Cerebellar nuclear complex (tissue), 1 donor: ENCODE data around the gene CAMK2G.
"Not testable (repeated sequence)": the region's sequence is repeated elsewhere in the genome, so short reads cannot be mapped to it uniquely, and the experiment has no call there.

Experiments used
- DNase-seq, 2 experiments: peaks; one replicate each; lab custom pipeline; 2025; lab: John Stamatoyannopoulos, UW

Gene CAMK2G

DNA sequence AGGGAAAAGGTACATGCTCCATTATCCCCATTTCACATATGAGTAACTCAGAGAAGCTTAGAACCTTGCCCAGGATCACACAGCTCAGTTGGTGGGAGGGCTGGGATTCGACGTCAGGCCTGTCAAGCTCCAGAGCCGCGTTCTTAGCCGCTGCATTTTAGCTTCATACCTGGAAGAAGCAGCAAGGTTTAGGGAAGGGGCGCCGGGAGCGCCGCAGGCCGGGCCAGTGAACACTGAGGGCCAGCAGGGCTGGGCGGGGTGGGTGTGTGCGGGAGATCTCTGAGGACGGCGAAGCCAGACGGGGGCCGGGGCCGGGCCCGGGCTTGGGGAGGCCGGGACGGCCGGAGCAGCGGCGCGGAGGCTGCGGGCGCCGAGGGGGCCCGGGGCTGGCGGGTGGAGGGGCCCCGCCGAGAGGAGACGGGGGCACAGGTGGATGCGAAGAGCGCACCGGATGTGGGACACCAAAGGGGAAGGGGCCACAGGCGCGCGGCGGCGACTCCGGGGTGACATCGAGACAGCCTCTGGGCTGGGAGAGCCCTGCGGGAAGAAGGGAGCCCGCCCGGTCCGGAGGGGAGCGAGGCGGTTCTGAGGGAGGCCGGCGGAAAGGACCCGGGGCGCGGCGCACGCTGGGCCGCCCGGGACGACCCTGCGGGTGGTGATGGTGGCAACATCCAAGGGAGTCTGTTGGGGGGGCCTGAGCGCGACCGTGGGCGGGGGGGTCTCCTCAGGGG lies 63.5 kb downstream of the CAMK2G start:
- no peak for DNase-seq

- DNase-seq = no peak
Measured at GRCh38 chr10:73810358-73810734, 64.0 kb downstream of the CAMK2G start.

DNA sequence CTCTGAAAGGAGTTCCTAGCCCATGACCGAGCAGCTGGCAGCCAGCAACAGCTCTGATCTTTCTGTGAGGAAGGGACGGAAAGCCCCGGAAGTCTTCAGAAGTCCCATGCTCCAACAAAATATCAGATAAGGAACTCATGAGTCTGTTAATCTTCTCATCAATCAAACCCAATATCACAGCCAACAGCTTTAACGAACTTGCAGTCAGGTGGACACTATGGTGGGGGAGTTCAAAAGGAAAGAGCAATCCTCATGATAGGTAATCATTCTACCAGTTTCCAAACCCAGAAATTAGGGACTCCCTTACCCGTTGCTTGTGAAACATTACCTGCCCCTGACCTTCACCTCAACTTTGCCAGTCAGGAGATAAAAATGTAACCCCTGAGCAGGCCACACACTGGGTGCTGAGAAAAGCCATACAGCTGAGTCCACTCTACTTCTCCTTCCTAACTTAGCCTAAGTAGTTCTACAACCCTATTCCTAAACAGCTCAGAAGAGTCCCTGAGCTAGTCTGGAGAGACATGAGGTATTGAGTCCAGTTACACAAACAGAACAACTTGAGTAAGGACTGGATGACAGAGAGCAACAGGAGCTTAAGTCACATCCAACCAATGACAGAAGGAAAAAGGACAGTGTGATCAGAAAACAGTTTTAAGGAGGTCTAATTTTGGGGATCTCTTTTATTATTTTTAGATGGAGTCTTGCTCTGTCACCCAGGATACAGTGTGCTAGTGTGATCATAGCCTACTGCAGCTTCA lies 65.1 kb downstream of the CAMK2G start:
- DNase-seq = no peak

- no peak for DNase-seq
Measured at GRCh38 chr10:73808021-73808815, 66.1 kb downstream of the CAMK2G start.

GRCh38 chr10:73807471-73807870 lies 66.9 kb downstream of the CAMK2G start:
- DNase-seq = no peak

GRCh38 chr10:73806176-73806950 lies 68.0 kb downstream of the CAMK2G start:
- DNase-seq = no peak

- DNase-seq = no peak
Measured at GRCh38 chr10:73803680-73804286, 70.6 kb downstream of the CAMK2G start.

GRCh38 chr10:73802276-73802991 lies 71.9 kb downstream of the CAMK2G start:
- no peak for DNase-seq

GRCh38 chr10:73801253-73801590 lies 73.1 kb downstream of the CAMK2G start:
- no peak for DNase-seq

DNA sequence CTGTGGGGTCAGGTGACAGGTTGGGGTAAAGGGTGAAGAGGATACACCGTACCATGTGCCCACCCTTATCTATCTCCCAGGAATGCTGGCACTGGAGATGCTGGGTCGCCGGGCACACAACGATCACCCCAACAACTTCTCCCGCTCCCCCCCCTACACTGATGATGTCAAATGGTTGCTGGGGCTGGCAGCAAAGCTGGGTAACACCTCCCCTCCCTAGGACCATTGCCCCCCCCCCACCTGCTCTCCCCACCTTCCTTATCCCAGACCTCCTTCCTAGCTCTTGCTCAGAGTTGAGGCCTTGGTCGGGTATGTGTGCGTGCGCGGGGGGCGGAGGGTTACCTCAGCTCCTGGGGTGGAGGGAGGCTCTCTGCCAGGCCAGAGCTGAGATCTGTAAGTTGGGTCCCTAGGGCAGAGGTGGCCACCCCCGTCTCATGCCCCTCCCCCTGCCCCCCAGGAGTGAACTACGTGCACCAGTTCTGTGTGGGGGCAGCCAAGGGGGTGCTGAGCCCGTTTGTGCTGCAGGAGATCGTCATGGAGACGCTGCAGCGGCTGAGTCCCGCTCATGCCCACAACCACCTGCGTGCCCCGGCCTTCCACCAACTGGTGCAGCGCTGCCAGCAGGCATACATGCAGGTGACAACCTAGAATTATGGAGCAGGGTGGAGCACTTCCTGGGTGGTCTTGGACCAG lies 73.6 kb downstream of the CAMK2G start:
- no peak for DNase-seq

- no peak for DNase-seq
Measured at GRCh38 chr10:73799899-73800559, 74.3 kb downstream of the CAMK2G start.

- no peak for DNase-seq
Measured at GRCh38 chr10:73798927-73799560, 75.3 kb downstream of the CAMK2G start.

- no peak for DNase-seq
Measured at GRCh38 chr10:73798087-73798486, 76.3 kb downstream of the CAMK2G start.

DNA sequence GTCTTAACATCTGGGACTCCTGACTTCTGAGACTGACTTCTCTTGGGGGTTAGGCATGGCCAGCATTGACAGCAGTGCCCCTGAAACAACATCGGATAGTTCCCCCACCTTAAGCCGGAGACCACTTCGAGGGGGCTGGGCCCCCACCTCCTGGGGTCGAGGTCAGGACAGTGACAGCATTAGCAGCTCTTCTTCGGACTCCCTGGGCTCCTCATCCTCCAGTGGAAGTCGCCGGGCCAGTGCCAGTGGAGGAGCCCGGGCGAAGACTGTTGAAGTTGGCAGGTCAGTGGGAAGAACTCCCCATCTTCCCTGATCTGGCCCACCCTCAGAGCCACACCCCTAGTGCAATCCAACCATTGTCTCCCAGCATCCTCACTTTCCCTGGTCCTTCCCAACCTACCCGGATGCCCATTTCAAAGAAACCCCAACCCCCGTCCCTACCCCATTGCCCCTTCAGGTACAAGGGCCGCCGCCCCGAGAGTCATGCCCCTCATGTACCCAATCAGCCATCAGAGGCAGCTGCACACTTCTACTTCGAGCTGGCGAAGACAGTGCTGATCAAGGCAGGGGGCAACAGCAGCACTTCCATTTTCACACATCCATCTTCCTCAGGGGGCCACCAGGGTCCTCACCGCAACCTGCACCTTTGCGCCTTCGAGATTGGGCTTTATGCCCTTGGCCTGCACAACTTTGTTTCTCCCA lies 76.9 kb downstream of the CAMK2G start:
- no peak for DNase-seq

- no peak for DNase-seq
Measured at GRCh38 chr10:73796766-73797165, 77.6 kb downstream of the CAMK2G start.

DNA sequence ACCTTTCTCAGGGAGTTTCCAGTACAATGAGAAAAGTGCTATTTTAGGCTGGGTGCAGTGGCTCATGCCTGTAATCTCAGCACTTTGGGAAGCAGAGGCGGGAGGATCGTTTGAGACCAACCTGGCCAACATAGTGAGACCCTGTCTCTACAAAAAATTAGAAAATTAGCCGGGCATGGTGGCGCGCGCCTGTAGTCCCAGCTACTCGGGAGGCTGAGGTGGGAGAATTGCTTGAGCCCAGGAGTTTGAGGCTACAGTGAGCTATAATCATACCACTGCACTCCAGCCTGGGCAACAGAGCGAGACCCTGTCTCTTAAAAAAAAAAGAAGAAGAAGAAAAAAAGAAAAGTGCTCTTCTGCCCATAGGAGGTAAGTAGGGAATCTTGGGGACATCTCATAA lies 78.3 kb downstream of the CAMK2G start:
- DNase-seq = not testable (repeated sequence)

- not testable (repeated sequence) for DNase-seq
Measured at GRCh38 chr10:73795491-73795890, 78.9 kb downstream of the CAMK2G start.

DNA sequence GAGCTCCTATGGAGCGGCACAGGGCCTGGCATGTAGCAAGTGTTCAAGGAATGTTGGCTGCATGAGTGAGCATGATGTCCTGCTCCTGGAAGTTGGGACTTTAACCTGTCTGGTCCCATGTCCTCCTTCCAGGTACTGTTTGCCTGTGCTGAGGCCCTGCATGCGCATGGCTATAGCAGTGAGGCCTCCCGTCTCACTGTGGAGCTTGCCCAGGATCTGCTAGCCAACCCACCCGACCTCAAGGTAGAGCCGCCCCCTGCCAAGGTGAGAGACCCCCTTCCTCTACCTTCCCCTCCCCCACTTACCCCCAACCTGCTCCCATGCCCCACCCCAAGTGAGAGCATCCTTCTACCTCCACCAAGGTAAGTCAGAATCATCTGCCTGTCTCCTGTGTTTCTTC lies 80.9 kb downstream of the CAMK2G start:
- DNase-seq = no peak
